ENCODE data around the gene PDE6B. TPM values are rescaled to one million over a fixed set of nuclear protein-coding genes. Genes with fewer than 3 reads are reported as not detected.

Gene PDE6B
- total RNA-seq, 1 donor from 2014 or later = 12.2 TPM

DNA sequence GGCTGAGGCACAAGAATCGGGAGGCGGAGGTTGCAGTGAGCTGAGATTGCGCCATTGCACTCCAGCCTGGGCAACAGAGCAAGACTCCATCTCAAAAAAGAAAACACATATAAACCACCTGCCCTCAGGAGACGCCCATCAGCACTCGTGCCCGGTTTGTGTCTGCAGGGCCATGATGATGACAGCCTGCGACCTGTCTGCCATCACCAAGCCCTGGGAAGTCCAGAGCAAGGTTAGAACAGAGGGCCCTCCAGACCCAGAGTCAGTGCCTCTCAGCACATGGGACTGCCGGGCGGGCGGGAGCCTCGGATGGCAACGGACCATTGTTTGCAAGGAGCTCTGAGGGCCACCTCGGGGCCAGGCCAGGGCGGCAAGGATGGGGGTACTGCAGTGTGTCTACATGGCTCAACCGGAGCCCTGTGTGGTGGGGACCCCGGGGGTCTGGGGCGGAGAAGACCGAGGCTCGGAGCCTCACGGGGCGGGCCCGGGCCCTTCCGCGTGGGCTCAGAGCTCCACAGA lies 39.4 kb downstream of the PDE6B start:
- Mint-ChIP-seq H3K36me3 (no peaks in the 10 kb centered on the region), H3K4me3 (peak overlapping the region; percentile 11), H3K27ac (no peak overlapping the region), H3K27me3 (no peaks in the 10 kb centered on the region), H3K4me1 (ENCODE audit: unreplicated experiment) (no peaks in the 10 kb centered on the region), H3K9me3 (no peaks in the 10 kb centered on the region)
- TF ChIP-seq, protein P1, sequence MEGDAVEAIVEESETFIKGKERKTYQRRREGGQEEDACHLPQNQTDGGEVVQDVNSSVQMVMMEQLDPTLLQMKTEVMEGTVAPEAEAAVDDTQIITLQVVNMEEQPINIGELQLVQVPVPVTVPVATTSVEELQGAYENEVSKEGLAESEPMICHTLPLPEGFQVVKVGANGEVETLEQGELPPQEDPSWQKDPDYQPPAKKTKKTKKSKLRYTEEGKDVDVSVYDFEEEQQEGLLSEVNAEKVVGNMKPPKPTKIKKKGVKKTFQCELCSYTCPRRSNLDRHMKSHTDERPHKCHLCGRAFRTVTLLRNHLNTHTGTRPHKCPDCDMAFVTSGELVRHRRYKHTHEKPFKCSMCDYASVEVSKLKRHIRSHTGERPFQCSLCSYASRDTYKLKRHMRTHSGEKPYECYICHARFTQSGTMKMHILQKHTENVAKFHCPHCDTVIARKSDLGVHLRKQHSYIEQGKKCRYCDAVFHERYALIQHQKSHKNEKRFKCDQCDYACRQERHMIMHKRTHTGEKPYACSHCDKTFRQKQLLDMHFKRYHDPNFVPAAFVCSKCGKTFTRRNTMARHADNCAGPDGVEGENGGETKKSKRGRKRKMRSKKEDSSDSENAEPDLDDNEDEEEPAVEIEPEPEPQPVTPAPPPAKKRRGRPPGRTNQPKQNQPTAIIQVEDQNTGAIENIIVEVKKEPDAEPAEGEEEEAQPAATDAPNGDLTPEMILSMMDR (conservative IDR thresholded peaks at IDR 0.05) = no peak
- no peak for DNase-seq (ENCODE audit: extremely low spot score, unreplicated experiment)

DNA sequence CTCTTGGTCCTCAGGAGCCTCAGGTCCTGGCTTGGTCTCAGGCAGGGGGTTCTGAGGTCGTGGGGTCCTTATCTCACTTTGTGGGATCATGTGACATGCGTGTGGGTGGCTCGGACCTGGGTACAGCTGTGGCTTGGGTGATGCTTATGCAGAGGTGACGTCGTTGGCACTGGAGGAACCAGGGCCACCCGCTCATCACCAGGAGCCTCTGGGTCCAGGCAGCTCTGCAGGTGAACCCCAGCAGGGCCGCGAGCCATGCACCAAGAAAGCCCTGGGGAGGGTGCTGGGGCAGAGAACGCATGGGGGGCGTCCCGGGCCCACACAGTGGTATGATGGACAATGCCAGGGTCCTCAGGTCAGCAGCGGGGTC lies 40.0 kb downstream of the PDE6B start:
- H3K4me3 Mint-ChIP-seq = peak overlapping the region; percentile 11
- DNase-seq (ENCODE audit: extremely low spot score, unreplicated experiment) = no peak

DNA sequence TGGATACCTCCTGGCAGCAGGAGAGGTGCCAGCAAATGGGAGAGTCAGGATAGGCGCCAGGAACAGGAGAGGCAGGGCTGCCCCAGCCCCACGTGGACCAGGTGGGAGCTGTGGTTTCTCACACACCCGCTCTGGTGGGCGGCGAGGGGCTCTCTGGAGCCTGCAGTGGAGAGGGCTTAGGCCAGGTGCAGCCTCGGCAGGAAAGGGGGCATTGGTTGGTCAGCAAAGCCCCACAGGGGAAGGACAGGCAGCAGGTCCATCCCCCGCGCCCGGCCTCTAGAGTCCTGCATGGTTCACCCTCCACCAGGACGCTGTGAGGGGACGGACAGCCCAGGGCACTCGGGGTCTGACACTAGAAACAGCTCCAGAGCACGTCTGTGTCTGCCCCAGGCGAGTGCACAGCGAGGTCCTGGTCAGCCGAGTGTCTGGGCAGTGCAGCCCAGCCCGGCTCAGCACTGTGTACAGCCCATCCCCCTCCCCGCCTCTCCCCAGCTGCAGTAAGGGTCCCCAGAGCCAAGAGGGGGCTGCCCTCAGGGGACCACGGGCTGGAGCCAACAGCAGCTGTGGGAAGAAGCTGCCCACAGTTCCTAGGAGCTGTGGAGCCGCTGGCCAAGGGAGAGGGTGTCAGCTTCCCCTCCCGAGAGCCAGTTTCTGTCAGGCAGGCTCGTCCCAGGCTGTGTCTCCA lies 40.5 kb downstream of the PDE6B start:
- Mint-ChIP-seq H3K27ac (no peak overlapping the region), H3K4me1 (ENCODE audit: unreplicated experiment) (no peaks in the 10 kb centered on the region), H3K9me3 (no peaks in the 10 kb centered on the region), H3K36me3 (peaks cover 4% of the 10 kb centered on the region), H3K4me3 (no peak overlapping the region), H3K27me3 (no peaks in the 10 kb centered on the region)
- TF ChIP-seq, protein P1 (conservative IDR thresholded peaks at IDR 0.05) = no peak
- no peak for DNase-seq (ENCODE audit: extremely low spot score, unreplicated experiment)

More for the DNA sequence above, 40.0 kb downstream of the PDE6B start:
- Mint-ChIP-seq H3K27me3 (no peaks in the 10 kb centered on the region), H3K27ac (no peak overlapping the region), H3K9me3 (no peaks in the 10 kb centered on the region), H3K4me1 (ENCODE audit: unreplicated experiment) (no peaks in the 10 kb centered on the region), H3K36me3 (no peaks in the 10 kb centered on the region)
- TF ChIP-seq, protein P1 (conservative IDR thresholded peaks at IDR 0.05) = no peak

DNA sequence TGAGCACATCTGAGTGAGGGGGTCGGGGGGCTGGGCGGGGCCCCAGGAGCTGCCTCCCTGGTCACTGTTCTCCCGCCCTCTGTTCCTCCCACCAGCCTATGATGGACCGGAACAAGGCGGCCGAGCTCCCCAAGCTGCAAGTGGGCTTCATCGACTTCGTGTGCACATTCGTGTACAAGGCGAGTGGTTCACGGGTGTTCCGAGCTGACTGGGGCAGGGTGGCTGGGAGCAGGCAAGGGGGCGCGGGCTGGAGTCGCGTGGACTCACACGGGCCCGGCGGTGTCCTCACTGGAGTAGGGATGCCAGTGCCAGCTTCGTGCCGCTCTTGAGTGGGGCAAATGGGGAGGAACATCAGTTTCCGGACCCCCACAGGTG lies 41.0 kb downstream of the PDE6B start:
- Mint-ChIP-seq H3K4me3 (no peak overlapping the region), H3K4me1 (ENCODE audit: unreplicated experiment) (no peaks in the 10 kb centered on the region), H3K36me3 (peaks cover 4% of the 10 kb centered on the region), H3K27me3 (no peaks in the 10 kb centered on the region), H3K9me3 (no peaks in the 10 kb centered on the region), H3K27ac (no peak overlapping the region)
- no peak for DNase-seq (ENCODE audit: extremely low spot score, unreplicated experiment)
- TF ChIP-seq, protein P1 (conservative IDR thresholded peaks at IDR 0.05) = no peak

DNA sequence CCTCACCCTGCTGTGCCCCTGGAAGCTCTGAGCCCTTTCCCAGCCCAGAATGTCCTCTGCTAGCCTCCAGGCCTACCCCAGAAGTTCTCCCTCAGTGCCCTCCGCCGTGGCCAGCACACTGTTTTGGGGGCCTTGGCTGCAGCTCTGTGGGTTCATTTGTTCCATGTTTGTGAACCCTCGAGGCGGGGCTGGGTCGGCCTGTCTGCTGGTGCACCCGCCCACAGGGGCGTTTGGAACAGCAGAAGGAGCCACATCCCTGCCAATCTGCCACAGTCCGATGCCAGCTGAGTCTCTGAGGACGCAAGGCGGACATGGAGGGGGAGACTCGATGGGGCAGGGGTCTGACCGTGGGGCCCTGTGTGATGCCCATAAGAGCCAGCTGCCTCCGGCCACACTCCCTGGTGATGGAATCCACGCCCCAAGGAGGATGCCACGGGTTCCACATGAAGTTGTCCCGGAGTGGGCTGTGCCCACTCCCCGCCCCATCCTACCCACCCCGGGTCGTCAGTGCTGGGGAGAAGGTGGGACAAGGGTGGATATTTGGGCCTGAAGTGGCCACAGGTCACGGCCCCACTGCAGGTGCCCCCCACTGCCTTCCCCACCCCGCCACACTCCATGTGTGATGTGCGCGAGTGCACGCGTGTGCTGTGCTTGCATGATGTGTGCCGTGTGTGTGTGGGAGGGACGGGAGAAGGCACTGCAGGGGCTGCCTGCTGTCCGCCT lies 41.6 kb downstream of the PDE6B start:
- Mint-ChIP-seq H3K4me1 (ENCODE audit: unreplicated experiment) (no peaks in the 10 kb centered on the region), H3K27me3 (no peaks in the 10 kb centered on the region), H3K27ac (no peak overlapping the region), H3K9me3 (no peaks in the 10 kb centered on the region), H3K4me3 (no peak overlapping the region), H3K36me3 (peaks cover 4% of the 10 kb centered on the region)
- TF ChIP-seq, protein P1 (conservative IDR thresholded peaks at IDR 0.05) = no peak
- no peak for DNase-seq (ENCODE audit: extremely low spot score, unreplicated experiment)

All from type B pancreatic cell (in vitro differentiated cells).